T-helper 17 cell (primary cell): ENCODE results near the gene C19orf73. TPM values are rescaled to one million over a fixed set of nuclear protein-coding genes. Genes with fewer than 3 reads are reported as not detected.

Source experiments
- ATAC-seq: fragments of 150-1000 bp; cut with Tn5 transposase; 2 replicates; pipeline ENCODE4 v1.10.0; 2021; ENCODE audit warnings: mild to moderate bottlenecking, moderate library complexity
- DNase-seq, 3 donors: peaks; one replicate each; pipeline versions ENCODE4 v3.0.0 to v3.0.0-alpha.2; 2020 to 2021
- H3K9me3 ChIP-seq: one replicate; pipeline ENCODE4 v1.7.0; 2013; ENCODE audit warnings: low read length, mild to moderate bottlenecking; ENCODE audit not compliant: control insufficient read depth, poor library complexity, severe bottlenecking
- H3K27ac Mint-ChIP-seq: one replicate; pipeline ENCODE4 v1.8.0; 2022; ENCODE audit warnings: mild to moderate bottlenecking, moderate library complexity, mixed read lengths
- H3K27me3 Mint-ChIP-seq: one replicate; pipeline ENCODE4 v1.8.0; 2022; ENCODE audit warnings: mixed read lengths
- H3K36me3 Mint-ChIP-seq: one replicate; pipeline ENCODE4 v1.8.0; 2022; ENCODE audit warnings: low read depth, mixed read lengths
- H3K4me1 Mint-ChIP-seq: one replicate; pipeline ENCODE4 v1.8.0; 2022; ENCODE audit warnings: mild to moderate bottlenecking, mixed read lengths
- H3K4me3 Mint-ChIP-seq: one replicate; pipeline ENCODE4 v1.8.0; 2022; ENCODE audit warnings: mild to moderate bottlenecking, moderate library complexity, mixed read lengths
- total RNA-seq, 4 donors: library from RNA in 2 of 4; stranded (reverse) in 2 of 4; gene quantifications; one replicate each; pipeline ENCODE4 v1.2.3 and lab custom pipeline; 2022 to 2026

Gene C19orf73
- total RNA-seq, 2 donors from 2014 or later: 3.6 to 3.9 TPM

GRCh38 chr19:49110567-49110966 is 8.4 kb downstream of the C19orf73 start:
- no peak for DNase-seq
- H3K36me3 Mint-ChIP-seq: peaks cover 6% of the 10 kb centered on the region
- no peak for ATAC-seq
- H3K27ac Mint-ChIP-seq: no peak overlapping the region
- H3K4me3 Mint-ChIP-seq: no peak overlapping the region
- H3K4me1 Mint-ChIP-seq: peaks cover 17% of the 10 kb centered on the region
- no peaks in the 10 kb centered on the region for H3K9me3 ChIP-seq
- no peaks in the 10 kb centered on the region for H3K27me3 Mint-ChIP-seq

GRCh38 chr19:49109569-49110233 is 9.2 kb downstream of the C19orf73 start:
- H3K9me3 ChIP-seq: no peaks in the 10 kb centered on the region
- DNase-seq (no peak), ATAC-seq (no peak)
- no peaks in the 10 kb centered on the region for H3K27me3 Mint-ChIP-seq
- peaks cover 17% of the 10 kb centered on the region for H3K4me1 Mint-ChIP-seq
- H3K27ac Mint-ChIP-seq: no peak overlapping the region
- peaks cover 7% of the 10 kb centered on the region for H3K36me3 Mint-ChIP-seq
- no peak overlapping the region for H3K4me3 Mint-ChIP-seq

- ATAC-seq: no peak
- H3K36me3 Mint-ChIP-seq: peaks cover 8% of the 10 kb centered on the region
- H3K27me3 Mint-ChIP-seq: no peaks in the 10 kb centered on the region
- no peak overlapping the region for H3K4me3 Mint-ChIP-seq
- DNase-seq: no peak
- peaks cover 16% of the 10 kb centered on the region for H3K4me1 Mint-ChIP-seq
- no peak overlapping the region for H3K27ac Mint-ChIP-seq
- no peaks in the 10 kb centered on the region for H3K9me3 ChIP-seq
Observed at GRCh38 chr19:49109051-49109450, 9.9 kb downstream of the C19orf73 start.

- H3K27me3 Mint-ChIP-seq: no peaks in the 10 kb centered on the region
- no peak for ATAC-seq
Observed at GRCh38 chr19:49107625-49108459, 11.1 kb downstream of the C19orf73 start.

GRCh38 chr19:49106648-49107135 is 12.3 kb downstream of the C19orf73 start:
- peak; percentile 38 to 65 (median 47) for DNase-seq
- Mint-ChIP-seq H3K4me3 (no peak overlapping the region), H3K36me3 (peaks cover 8% of the 10 kb centered on the region), H3K27me3 (no peaks in the 10 kb centered on the region), H3K4me1 (peaks cover 9% of the 10 kb centered on the region), H3K27ac (peak overlapping the region; percentile 2)
- peak; percentile 76 for ATAC-seq
- H3K9me3 ChIP-seq: no peaks in the 10 kb centered on the region

More at GRCh38 chr19:49107625-49108459, 11.1 kb downstream of the C19orf73 start:
- Mint-ChIP-seq H3K4me1 (peaks cover 9% of the 10 kb centered on the region), H3K36me3 (peaks cover 8% of the 10 kb centered on the region), H3K27ac (no peak overlapping the region), H3K4me3 (no peak overlapping the region)
- DNase-seq: no peak
- H3K9me3 ChIP-seq: no peaks in the 10 kb centered on the region

- H3K27me3 Mint-ChIP-seq: no peaks in the 10 kb centered on the region
- peaks cover 16% of the 10 kb centered on the region for H3K4me1 Mint-ChIP-seq
- peaks cover 12% of the 10 kb centered on the region for H3K36me3 Mint-ChIP-seq
- peak overlapping the region; percentile 79 for H3K27ac Mint-ChIP-seq
- ATAC-seq (no peak), DNase-seq (no peak)
- no peak overlapping the region for H3K4me3 Mint-ChIP-seq
- H3K9me3 ChIP-seq: no peaks in the 10 kb centered on the region
Observed at GRCh38 chr19:49104229-49104864, 14.6 kb downstream of the C19orf73 start.

- H3K4me1 Mint-ChIP-seq: peaks cover 16% of the 10 kb centered on the region
- no peak overlapping the region for H3K27ac Mint-ChIP-seq
- H3K4me3 Mint-ChIP-seq: no peak overlapping the region
- DNase-seq: no peak
- no peaks in the 10 kb centered on the region for H3K27me3 Mint-ChIP-seq
- ATAC-seq: no peak
- H3K36me3 Mint-ChIP-seq: peaks cover 12% of the 10 kb centered on the region
- no peaks in the 10 kb centered on the region for H3K9me3 ChIP-seq
Observed at GRCh38 chr19:49103331-49104085, 15.4 kb downstream of the C19orf73 start.

- no peak overlapping the region for H3K27ac Mint-ChIP-seq
- H3K4me3 Mint-ChIP-seq: no peak overlapping the region
- H3K27me3 Mint-ChIP-seq: no peaks in the 10 kb centered on the region
- no peaks in the 10 kb centered on the region for H3K9me3 ChIP-seq
- H3K36me3 Mint-ChIP-seq: peaks cover 12% of the 10 kb centered on the region
- DNase-seq (no peak), ATAC-seq (no peak)
- H3K4me1 Mint-ChIP-seq: peaks cover 18% of the 10 kb centered on the region
Observed at GRCh38 chr19:49102303-49102702, 16.6 kb downstream of the C19orf73 start.

GRCh38 chr19:49101160-49101559 is 17.8 kb downstream of the C19orf73 start:
- Mint-ChIP-seq H3K4me1 (peaks cover 13% of the 10 kb centered on the region), H3K27me3 (no peaks in the 10 kb centered on the region), H3K27ac (peak overlapping the region; percentile 68), H3K36me3 (peaks cover 7% of the 10 kb centered on the region), H3K4me3 (no peak overlapping the region)
- no peak for ATAC-seq
- H3K9me3 ChIP-seq: no peaks in the 10 kb centered on the region
- no peak for DNase-seq

GRCh38 chr19:49098795-49099194 is 20.1 kb downstream of the C19orf73 start:
- peak overlapping the region; percentile 41 for H3K27ac Mint-ChIP-seq
- no peaks in the 10 kb centered on the region for H3K27me3 Mint-ChIP-seq
- H3K4me3 Mint-ChIP-seq: no peak overlapping the region
- ATAC-seq (no peak), DNase-seq (no peak)
- H3K36me3 Mint-ChIP-seq: peaks cover 4% of the 10 kb centered on the region
- no peaks in the 10 kb centered on the region for H3K9me3 ChIP-seq
- peaks cover 16% of the 10 kb centered on the region for H3K4me1 Mint-ChIP-seq

GRCh38 chr19:49097453-49098288 is 21.3 kb downstream of the C19orf73 start:
- Mint-ChIP-seq H3K4me1 (peaks cover 16% of the 10 kb centered on the region), H3K27me3 (no peaks in the 10 kb centered on the region), H3K4me3 (no peak overlapping the region), H3K36me3 (peaks cover 6% of the 10 kb centered on the region), H3K27ac (no peak overlapping the region)
- ATAC-seq: peak; percentile 92
- peak; percentile 48 to 71 (median 58) for DNase-seq
- no peaks in the 10 kb centered on the region for H3K9me3 ChIP-seq
